ENCODE measurements around the gene TNFRSF13B.
"Not testable (repeated sequence)": the region's sequence is repeated elsewhere in the genome, so short reads cannot be mapped to it uniquely, and the experiment has no call there.

Gene TNFRSF13B

DNA sequence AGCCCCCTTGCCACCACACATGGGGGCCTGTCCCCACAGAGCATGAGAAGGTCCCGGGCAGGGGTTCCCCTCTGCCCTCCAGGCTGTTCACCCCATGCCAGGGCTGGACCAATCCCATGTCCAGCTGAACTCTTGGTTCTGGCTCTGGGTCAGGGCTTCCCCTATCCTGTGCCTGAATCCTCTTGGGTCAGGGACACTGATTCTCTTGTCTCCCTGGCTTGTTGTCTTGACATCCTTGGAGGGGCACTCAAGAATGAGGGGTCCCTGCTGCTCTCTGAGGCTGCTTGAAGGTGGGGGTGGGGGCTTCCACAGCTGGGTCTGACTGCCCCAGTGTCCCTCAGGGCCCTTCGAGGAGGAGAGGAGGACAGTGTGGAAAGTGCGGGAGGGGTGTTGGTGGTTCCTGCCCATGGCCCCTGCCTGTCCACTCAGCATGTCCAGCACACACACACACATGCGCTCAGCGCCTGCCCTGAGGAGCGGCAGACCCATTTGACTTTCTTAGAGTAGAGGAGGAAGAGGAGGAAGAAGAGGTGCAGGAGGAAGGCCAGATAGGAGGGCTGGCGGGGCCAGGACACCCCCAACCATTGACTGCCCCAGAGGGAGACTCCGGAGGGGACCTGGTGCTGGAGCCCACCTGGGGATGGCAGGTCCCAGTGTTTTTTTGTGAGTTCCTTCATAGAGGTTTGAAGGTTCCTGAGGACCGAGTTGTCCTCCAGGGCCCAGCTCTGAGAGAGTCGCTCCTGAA lies 47.0 kb downstream of the TNFRSF13B start:
- DNase-seq, result peak; percentile 11

- peak; percentile 27 for DNase-seq
These were observed 47.8 kb downstream of the TNFRSF13B start for GRCh38 chr17:16923904-16924695.

DNA sequence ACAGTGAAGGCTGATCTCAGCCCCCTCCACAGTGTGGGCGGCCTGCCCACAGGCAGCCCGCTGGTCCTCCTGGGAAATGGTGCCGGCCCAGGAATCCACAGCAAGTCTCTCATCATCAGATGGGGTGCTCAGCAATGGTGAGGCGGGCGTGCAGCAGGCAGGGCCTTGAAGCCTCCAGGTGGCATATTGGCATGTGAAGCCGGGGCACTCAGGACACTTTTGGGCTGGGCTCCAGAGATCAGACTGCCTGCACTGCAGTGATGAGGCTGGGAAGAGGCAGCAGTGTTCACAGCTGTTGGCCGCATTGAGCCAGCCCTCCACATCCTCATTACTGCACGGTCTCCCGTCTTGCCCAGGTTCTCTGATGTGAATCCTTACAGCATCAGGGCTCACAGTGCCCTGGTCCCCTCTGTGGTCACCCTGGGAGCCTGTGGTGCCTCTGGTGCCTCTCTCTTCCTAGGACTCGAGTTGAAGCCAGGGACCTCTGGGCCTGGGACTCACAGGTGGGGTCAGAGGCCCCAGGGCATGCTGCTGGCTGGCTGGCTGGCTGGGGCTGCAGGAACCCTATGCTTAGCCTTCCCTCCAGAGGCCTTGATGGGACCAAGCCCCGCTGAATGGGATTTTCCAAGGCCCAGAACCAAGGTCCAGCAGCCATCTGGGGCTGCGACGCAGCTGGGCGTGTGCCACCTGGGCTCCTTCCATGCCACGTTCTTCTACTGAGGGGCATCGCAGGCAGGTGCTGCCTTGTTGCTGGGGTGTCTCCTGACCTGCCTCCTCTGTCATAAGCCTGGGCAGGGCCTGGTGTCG lies 48.6 kb downstream of the TNFRSF13B start:
- DNase-seq, result no peak

GRCh38 chr17:16922386-16923096 lies 49.4 kb downstream of the TNFRSF13B start:
- no peak for DNase-seq

- not testable (repeated sequence) for DNase-seq
These were observed 50.5 kb downstream of the TNFRSF13B start for GRCh38 chr17:16921451-16921850.

GRCh38 chr17:16920628-16921020 lies 51.3 kb downstream of the TNFRSF13B start:
- no peak for DNase-seq

DNA sequence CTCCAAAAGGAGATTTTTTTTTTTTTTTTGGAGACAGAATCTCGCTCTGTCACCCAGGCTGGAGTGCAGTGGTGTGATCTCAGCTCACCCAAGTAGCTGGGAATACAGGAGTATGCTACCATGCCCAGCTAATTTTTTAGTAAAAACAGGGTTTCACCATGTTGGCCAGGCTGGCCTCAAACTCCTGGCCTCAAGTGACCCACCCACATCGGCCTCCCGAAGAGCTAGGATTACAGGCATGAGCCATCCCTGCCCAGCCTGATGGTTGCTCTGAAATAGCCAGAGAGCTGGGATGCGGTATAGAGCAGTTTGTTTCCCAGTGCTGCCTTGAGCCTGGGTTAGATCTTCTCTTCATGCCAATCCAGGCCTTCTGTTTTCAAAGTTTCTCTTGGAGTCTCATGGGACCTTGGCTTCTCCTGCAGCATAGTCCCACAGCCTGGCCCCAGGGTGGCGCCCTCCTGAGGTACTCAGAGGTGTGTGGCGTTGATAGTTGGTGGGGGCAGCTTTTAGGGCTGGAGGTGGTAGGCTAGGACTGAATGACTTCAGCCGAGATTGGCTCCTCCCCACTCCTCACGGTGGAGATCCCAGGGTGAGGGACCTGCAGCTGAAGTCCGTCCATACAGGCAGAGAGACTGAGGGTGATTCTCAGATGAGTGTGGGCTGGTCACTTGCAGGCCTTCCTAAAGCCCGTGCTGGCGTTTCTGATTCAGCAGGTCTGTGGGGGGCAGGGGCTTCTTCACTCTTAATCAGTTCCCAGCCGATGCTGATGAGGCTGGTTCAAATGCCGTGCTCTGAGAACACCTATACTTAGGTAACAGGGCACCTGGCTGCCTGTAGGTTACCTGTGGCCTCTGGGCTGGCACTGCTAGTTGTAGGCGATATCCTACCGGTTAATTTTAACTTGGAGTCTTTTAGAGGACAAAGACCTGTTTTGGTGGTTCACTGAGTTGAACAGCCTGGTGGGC lies 52.0 kb downstream of the TNFRSF13B start:
- peak; percentile 18 for DNase-seq

- no peak for DNase-seq
These were observed 53.5 kb downstream of the TNFRSF13B start for GRCh38 chr17:16918443-16918842.

GRCh38 chr17:16917671-16918394 lies 54.1 kb downstream of the TNFRSF13B start:
- no peak for DNase-seq

GRCh38 chr17:16916557-16916920 lies 55.4 kb downstream of the TNFRSF13B start:
- DNase-seq, result no peak

DNA sequence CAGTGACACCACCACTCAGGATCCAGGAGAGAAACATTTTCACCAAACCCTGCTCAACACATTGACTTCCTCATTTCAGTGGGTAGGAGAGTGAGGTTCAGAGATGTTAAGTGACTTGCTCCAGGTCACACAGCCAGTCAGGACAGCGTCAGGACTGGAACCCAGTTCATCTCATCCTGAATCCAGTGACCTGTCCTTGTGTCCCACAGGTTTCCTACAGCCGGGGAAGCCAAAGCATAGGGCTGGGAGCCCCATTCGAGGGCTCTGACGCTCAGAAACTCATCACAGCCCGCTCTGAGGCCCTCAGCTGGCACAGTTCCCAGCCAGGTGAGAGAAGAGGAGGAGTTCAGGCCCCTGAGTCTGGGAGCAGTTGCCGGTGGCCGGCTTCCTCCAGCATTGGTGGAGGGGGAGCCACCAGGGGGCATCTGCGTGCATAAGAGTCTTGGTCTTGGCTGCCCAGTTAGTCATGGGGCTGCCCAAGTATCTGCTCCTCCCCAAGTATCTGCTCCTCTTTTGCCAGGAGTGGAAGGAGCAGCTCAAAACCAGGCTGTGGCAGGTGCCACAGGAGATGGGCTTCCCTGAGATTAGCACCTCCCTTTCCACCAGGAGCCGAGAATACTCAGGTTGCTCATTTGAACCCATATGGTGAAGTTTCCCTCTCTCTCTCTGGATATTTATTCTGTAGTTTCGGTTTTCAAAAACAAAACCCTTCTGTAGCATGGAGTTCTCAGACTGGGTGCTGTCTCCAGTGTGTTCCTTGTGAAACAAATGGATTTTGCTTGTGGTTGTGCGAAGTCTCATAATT lies 56.0 kb downstream of the TNFRSF13B start:
- DNase-seq, result no peak

- DNase-seq, result no peak
These were observed 58.5 kb downstream of the TNFRSF13B start for GRCh38 chr17:16913463-16913862.

GRCh38 chr17:16912021-16912962 lies 59.6 kb downstream of the TNFRSF13B start:
- no peak for DNase-seq

DNA sequence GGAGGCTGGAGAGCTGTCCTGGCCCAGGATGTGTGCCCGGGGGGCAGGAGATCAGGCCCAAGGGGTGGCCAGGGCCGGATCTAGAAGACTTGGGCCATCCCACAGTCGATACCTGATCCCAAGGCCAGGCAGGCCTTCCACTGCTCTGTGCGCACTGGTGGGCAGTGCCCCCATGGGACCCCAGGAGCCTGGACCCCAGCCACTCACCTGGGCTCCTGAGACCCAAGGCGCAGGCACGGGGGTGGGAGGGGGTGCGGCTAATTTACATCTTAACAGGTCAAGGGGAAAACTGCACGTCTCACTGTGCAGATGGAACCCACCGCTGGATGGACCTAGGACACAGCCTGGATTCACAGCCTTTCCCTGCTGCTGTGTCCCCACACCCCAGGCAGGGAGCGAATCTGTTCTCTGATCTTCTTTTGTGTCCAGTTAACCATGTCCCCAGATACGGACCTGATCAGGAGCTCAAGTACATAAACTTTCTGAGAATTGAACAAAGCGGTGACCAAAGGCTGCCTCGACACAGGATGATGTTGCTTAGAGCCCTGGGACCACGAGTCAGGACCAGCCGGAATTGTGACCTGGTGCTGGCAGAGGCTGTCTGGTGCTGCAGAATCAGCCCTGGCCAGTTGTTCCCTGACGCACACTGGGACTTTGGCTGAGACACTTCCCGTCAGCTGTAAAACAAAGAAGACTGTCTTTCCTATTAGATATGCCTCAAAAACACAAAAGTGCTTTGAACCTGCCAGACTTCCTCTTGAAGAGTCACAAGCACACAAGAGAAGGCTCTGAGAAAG lies 60.6 kb downstream of the TNFRSF13B start:
- DNase-seq, result no peak

- DNase-seq, result no peak
These were observed 61.6 kb downstream of the TNFRSF13B start for GRCh38 chr17:16910341-16910740.

GRCh38 chr17:16909472-16910246 lies 62.3 kb downstream of the TNFRSF13B start:
- DNase-seq, result no peak

DNA sequence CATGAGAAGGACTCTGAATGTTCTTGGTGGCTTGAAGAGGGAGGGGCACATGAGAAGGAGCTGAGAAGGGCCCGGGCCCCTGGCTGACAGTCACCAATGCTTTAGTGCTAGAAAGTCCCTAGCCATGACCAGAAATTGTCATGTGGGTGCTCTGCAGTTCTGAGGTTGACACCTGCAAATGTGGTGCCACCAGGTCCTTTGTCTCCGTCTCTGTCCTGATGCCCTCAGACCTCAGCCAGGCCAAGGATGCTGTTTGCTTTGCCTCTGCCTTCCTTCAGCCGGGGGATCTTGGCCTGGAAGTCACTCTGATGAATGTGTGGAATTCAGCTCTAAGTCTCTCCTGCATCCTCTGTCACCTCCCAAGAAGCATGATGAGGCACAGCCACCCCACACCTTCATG lies 63.6 kb downstream of the TNFRSF13B start:
- DNase-seq, result no peak

Data from right forelimb (tissue), 1 donor.